Thyroid gland (tissue), 4 donors: ENCODE results near the gene BPNT1. TPM values are rescaled to one million over a fixed set of nuclear protein-coding genes. Genes with fewer than 3 reads are reported as not detected.

Experiments
- DNase-seq, 2 donors: peaks; one replicate each; pipeline ENCODE4 v3.0.0-alpha.2; 2019
- H3K27ac ChIP-seq, 3 donors: fragments of 200-600 bp; sonication (generic); 1 replicate in 2 of 3; 2 replicates in 1 of 3; pipeline ENCODE4 v1.5.1; 2016 to 2019; ENCODE audit warnings: mild to moderate bottlenecking in 1 of 3, moderate library complexity in 1 of 3
- H3K27me3 ChIP-seq: fragments of 200-600 bp; sonication (generic); one replicate; pipeline ENCODE4 v1.5.1; 2019
- H3K36me3 ChIP-seq, 2 donors: fragments of 200-600 bp; sonication (generic); one replicate each; pipeline ENCODE4 v1.5.1; 2016 to 2019
- H3K4me1 ChIP-seq, 2 donors: fragments of 200-600 bp; sonication (generic); one replicate each; pipeline ENCODE4 v1.5.1; 2017 to 2019
- H3K4me3 ChIP-seq, 3 donors: fragments of 200-600 bp; sonication (generic); replicated peaks in 1 of 3; 1 replicate in 2 of 3; 2 replicates in 1 of 3; pipeline ENCODE4 v1.5.1; 2016; ENCODE audit warnings: mild to moderate bottlenecking in 1 of 3
- H3K9me3 ChIP-seq: fragments of 200-600 bp; sonication (generic); one replicate; pipeline ENCODE4 v1.5.1; 2017
- CTCF ChIP-seq, 6 experiments: fragments of 200-600 bp in 3 of 6; fragments of 450-650 bp in 3 of 6; sonication (generic) in 3 of 6; IDR thresholded peaks; one replicate each; pipeline ENCODE4 v1.5.1; 2016 to 2019; ENCODE audit warnings: antibody characterized with exemption in 6 of 6, mild to moderate bottlenecking in 2 of 6, inconsistent platforms in 1 of 6, moderate library complexity in 1 of 6
- POLR2A ChIP-seq, 2 donors: fragments of 450-650 bp; IDR thresholded peaks; one replicate each; pipeline ENCODE4 v1.6.1; 2017; ENCODE audit warnings: antibody characterized with exemption in 2 of 2, mild to moderate bottlenecking in 2 of 2, moderate library complexity in 1 of 2
- WGBS, 2 donors: methylation state at CpG; one replicate each; pipeline ENCODE4 v1.1.5; 2017; 5-methylcytosine and 5-hydroxymethylcytosine counted together
- intact Hi-C: fragments of 100-400 bp; cut with DNase I; formaldehyde crosslinking; loops from one replicate; pipeline ENCODE4 v1.15.1; 2023
- total RNA-seq, 4 donors: library from RNA; depleted of rRNA; stranded (reverse); fragments of >200 nt; gene quantifications; one replicate each; pipeline ENCODE4 v1.2.3, GENCODE V29; 2016

Gene BPNT1
- total RNA-seq, 4 donors from 2014 or later: 24.8 to 29.3 (median 25.1) TPM

GRCh38 chr1:220031287-220031686 lies 58.3 kb downstream of the BPNT1 start:
- H3K4me1 ChIP-seq: no peaks in the 10 kb centered on the region
- peaks cover 17 to 28% of the 10 kb centered on the region in 2 donors for H3K36me3 ChIP-seq
- no peak for DNase-seq
- TF ChIP-seq CTCF (IDR thresholded peaks at IDR 0.05) (no peak), POLR2A (IDR thresholded peaks at IDR 0.05) (no peak)
- no peak overlapping the region for H3K27ac ChIP-seq
- no peaks in the 10 kb centered on the region for H3K9me3 ChIP-seq
- WGBS, 2 donors: 80 to 89% methylated on average over 2 of the region's 2 CpGs
- intact Hi-C loops: no loop called here
- H3K4me3 ChIP-seq: no peak overlapping the region
- H3K27me3 ChIP-seq: no peaks in the 10 kb centered on the region

- 86 to 95% methylated on average over 4 of the region's 4 CpGs for WGBS, 2 donors
Measured at GRCh38 chr1:220028346-220028895, 61.2 kb downstream of the BPNT1 start.

GRCh38 chr1:220019071-220019470 lies 70.5 kb downstream of the BPNT1 start:
- H3K4me1 ChIP-seq: no peaks in the 10 kb centered on the region
- H3K27ac ChIP-seq: no peak overlapping the region
- peaks cover 16 to 44% of the 10 kb centered on the region in 2 donors for H3K36me3 ChIP-seq
- no peak overlapping the region for H3K4me3 ChIP-seq
- no peak for DNase-seq
- H3K9me3 ChIP-seq: no peaks in the 10 kb centered on the region
- H3K27me3 ChIP-seq: no peaks in the 10 kb centered on the region
- TF ChIP-seq CTCF (IDR thresholded peaks at IDR 0.05): no peak
- no peak for TF ChIP-seq POLR2A (IDR thresholded peaks at IDR 0.05)
- intact Hi-C loops: no loop called here

More at GRCh38 chr1:220028346-220028895, 61.2 kb downstream of the BPNT1 start:
- no peaks in the 10 kb centered on the region for H3K9me3 ChIP-seq
- intact Hi-C loops: no loop called here
- H3K4me1 ChIP-seq: no peaks in the 10 kb centered on the region
- no peaks in the 10 kb centered on the region for H3K27me3 ChIP-seq
- TF ChIP-seq POLR2A (IDR thresholded peaks at IDR 0.05): no peak
- no peak for TF ChIP-seq CTCF (IDR thresholded peaks at IDR 0.05)
- peaks cover 23 to 37% of the 10 kb centered on the region in 2 donors for H3K36me3 ChIP-seq
- no peak for DNase-seq
- H3K4me3 ChIP-seq: no peak overlapping the region
- H3K27ac ChIP-seq: no peak overlapping the region

GRCh38 chr1:220013497-220013896 lies 76.1 kb downstream of the BPNT1 start:
- Histone ChIP-seq H3K4me3 (no peak overlapping the region), H3K27ac (no peak overlapping the region), H3K9me3 (no peaks in the 10 kb centered on the region), H3K4me1 (no peaks in the 10 kb centered on the region), H3K36me3 (peaks cover 20 to 30% of the 10 kb centered on the region in 2 donors), H3K27me3 (no peaks in the 10 kb centered on the region)
- DNase-seq: no peak
- intact Hi-C loops: no loop called here
- 80 to 90% methylated on average over 3 of the region's 3 CpGs for WGBS, 2 donors
- no peak for TF ChIP-seq POLR2A (IDR thresholded peaks at IDR 0.05)
- TF ChIP-seq CTCF (IDR thresholded peaks at IDR 0.05): no peak

- peaks cover 23 to 31% of the 10 kb centered on the region in 2 donors for H3K36me3 ChIP-seq
- intact Hi-C loops: no loop called here
- no peak for DNase-seq
- 52 to 72% methylated on average over 3 of the region's 3 CpGs for WGBS, 2 donors
- no peak overlapping the region for H3K27ac ChIP-seq
- H3K9me3 ChIP-seq: no peaks in the 10 kb centered on the region
- no peak overlapping the region for H3K4me3 ChIP-seq
- TF ChIP-seq CTCF (IDR thresholded peaks at IDR 0.05) (no peak), POLR2A (IDR thresholded peaks at IDR 0.05) (no peak)
- no peaks in the 10 kb centered on the region for H3K4me1 ChIP-seq
- no peaks in the 10 kb centered on the region for H3K27me3 ChIP-seq
Measured at GRCh38 chr1:220012259-220012658, 77.3 kb downstream of the BPNT1 start.
